ENCODE measurements around the gene CUL1. TPM values are rescaled to one million over a fixed set of nuclear protein-coding genes. Genes with fewer than 3 reads are reported as not detected.

CUL1 gene
- total and polyA plus RNA-seq, 11 donors = 17.5 to 58.3 (median 43.6) TPM

DNA sequence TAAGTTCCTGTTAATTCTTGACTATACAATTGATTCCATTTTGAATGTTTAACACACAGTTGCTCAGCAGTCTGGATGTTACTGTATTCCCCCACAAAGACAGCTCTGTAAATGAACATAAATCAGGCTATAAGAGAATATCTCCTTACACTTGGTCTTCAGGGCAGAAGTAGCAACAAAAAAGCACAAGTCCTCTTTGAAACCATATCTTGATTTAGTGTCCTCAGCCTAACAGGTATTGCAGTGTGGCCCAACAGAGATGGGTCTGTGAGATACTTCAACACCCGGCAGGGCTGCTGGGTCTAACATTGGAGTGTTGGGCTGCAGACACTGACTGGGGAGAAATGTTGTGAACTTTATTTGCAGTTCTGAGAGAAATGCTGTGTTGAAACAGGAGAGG, 75.8 kb downstream of the CUL1 start:
- no peak for DNase-seq
- TF ChIP-seq POLR2A (IDR thresholded peaks at IDR 0.05) = no peak
- TF ChIP-seq, protein P1, sequence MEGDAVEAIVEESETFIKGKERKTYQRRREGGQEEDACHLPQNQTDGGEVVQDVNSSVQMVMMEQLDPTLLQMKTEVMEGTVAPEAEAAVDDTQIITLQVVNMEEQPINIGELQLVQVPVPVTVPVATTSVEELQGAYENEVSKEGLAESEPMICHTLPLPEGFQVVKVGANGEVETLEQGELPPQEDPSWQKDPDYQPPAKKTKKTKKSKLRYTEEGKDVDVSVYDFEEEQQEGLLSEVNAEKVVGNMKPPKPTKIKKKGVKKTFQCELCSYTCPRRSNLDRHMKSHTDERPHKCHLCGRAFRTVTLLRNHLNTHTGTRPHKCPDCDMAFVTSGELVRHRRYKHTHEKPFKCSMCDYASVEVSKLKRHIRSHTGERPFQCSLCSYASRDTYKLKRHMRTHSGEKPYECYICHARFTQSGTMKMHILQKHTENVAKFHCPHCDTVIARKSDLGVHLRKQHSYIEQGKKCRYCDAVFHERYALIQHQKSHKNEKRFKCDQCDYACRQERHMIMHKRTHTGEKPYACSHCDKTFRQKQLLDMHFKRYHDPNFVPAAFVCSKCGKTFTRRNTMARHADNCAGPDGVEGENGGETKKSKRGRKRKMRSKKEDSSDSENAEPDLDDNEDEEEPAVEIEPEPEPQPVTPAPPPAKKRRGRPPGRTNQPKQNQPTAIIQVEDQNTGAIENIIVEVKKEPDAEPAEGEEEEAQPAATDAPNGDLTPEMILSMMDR (IDR thresholded peaks at IDR 0.05) = no peak
- Histone ChIP-seq H3K4me1 (peaks cover 0 to 10% (median 0%) of the 10 kb centered on the region in 12 donors), H3K36me3 (peaks cover 0 to 97% (median 84%) of the 10 kb centered on the region in 9 donors), H3K27ac (no peak overlapping the region), H3K9me3 (no peaks in the 10 kb centered on the region), H3K4me3 (no peak overlapping the region), H3K27me3 (no peaks in the 10 kb centered on the region)
- no peak for ATAC-seq
- intact Hi-C loops (cut with DNase I) = loop anchor here in 1 of 10 donors (10.0 kb wide), 1 partner anchor 70 kb away; no protein-coding TSS in a partner anchor
- 77 to 97% (median 89%) methylated on average over 1 of the region's 1 CpG for WGBS, 4 donors

DNA sequence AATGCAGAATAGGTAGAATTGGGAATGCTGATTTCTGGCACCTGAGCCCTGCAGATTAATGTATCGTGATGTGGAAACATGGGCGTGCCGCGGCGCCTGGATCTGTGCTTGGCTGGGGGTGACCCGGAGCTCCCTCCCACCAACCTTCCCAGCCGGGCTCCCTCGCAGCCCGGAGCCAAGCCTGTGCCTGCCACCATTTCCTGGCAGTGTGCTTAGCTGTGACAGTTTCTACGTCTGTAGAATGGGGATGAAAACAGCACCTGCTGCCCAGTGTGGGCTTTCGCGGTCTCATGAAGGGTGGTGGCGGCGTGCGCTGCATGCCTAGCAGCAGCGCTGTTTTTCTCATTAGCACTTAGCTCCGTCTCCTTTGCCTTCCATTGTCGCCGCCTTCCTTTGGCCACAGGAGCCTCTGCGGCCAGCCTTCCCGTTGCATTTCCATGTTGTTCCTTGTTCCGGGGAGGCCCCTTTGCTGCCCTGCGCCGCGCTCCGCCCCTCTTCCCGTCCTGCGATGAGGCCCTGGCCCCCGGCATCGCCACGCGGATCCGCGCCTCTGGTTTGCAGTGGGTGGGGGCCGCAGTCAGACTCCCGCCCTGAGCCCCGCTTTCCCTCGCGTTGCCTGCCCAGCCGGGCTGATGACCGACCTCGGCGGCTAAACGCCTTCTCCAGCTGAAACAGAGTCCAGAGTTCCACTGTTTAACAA, 84.2 kb downstream of the CUL1 start:
- peaks cover 0 to 98% (median 80%) of the 10 kb centered on the region in 9 donors for H3K36me3 ChIP-seq
- no peaks in the 10 kb centered on the region for H3K4me1 ChIP-seq
- H3K27me3 ChIP-seq = no peaks in the 10 kb centered on the region
- intact Hi-C loops (cut with DNase I) = loop anchor here in 1 of 10 donors (10.0 kb wide), 1 partner anchor 78 kb away; no protein-coding TSS in a partner anchor
- WGBS, 4 donors = 86 to 94% (median 87%) methylated on average over 41 to 44 of the region's 44 CpGs
- no peaks in the 10 kb centered on the region for H3K9me3 ChIP-seq
- DNase-seq = no peak
- no peak overlapping the region for H3K27ac ChIP-seq
- TF ChIP-seq, protein P1 (IDR thresholded peaks at IDR 0.05) = no peak
- no peak for TF ChIP-seq POLR2A (IDR thresholded peaks at IDR 0.05)
- no peak overlapping the region for H3K4me3 ChIP-seq
- ATAC-seq = no peak

GRCh38 chr7:148783801-148784527, 85.3 kb downstream of the CUL1 start:
- Histone ChIP-seq H3K36me3 (peaks cover 0 to 99% (median 90%) of the 10 kb centered on the region in 9 donors), H3K4me3 (no peak overlapping the region)
- 93 to 95% (median 94%) methylated on average over 15 of the region's 15 CpGs for WGBS, 4 donors

More at GRCh38 chr7:148783801-148784527, 85.3 kb downstream of the CUL1 start:
- TF ChIP-seq POLR2A (IDR thresholded peaks at IDR 0.05) = no peak
- TF ChIP-seq, protein P1 (IDR thresholded peaks at IDR 0.05) = no peak
- Histone ChIP-seq H3K4me1 (no peaks in the 10 kb centered on the region), H3K27me3 (no peaks in the 10 kb centered on the region), H3K9me3 (no peaks in the 10 kb centered on the region), H3K27ac (no peak overlapping the region)
- intact Hi-C loops (cut with DNase I) = loop anchor here in 1 of 10 donors (10.0 kb wide), 1 partner anchor 79 kb away; no protein-coding TSS in a partner anchor
- ATAC-seq (no peak), DNase-seq (no peak)
